Mesodermal cell (in vitro differentiated cells): Measurements from ENCODE around the gene MEMO1.
"Not testable (repeated sequence)": the region's sequence is repeated elsewhere in the genome, so short reads cannot be mapped to it uniquely, and the experiment has no call there.

Experiments used
- H3K27ac ChIP-seq: 2 replicates; pipeline ENCODE4 v1.7.0; 2013; ENCODE audit warnings: mild to moderate bottlenecking, low read depth, low read length, moderate library complexity; ENCODE audit not compliant: severe bottlenecking
- H3K36me3 ChIP-seq: 2 replicates; pipeline ENCODE4 v1.7.1; 2013; ENCODE audit warnings: mild to moderate bottlenecking, low read length, moderate library complexity; ENCODE audit not compliant: control insufficient read depth, insufficient read depth
- H3K4me1 ChIP-seq: one replicate; pipeline ENCODE4 v1.7.1; 2013; ENCODE audit warnings: mild to moderate bottlenecking, low read length; ENCODE audit not compliant: insufficient read depth, control insufficient read depth, poor library complexity, severe bottlenecking
- H3K4me3 ChIP-seq: 2 replicates; pipeline ENCODE4 v1.7.0; 2013; ENCODE audit warnings: low read length, control low read depth, mild to moderate bottlenecking; ENCODE audit not compliant: insufficient read depth, poor library complexity, severe bottlenecking; ENCODE audit errors: extremely low read depth
- H3K9me3 ChIP-seq: 2 replicates; pipeline ENCODE4 v1.7.1; 2013; ENCODE audit warnings: mild to moderate bottlenecking, low read length, moderate library complexity; ENCODE audit not compliant: control insufficient read depth
- WGBS, 2 experiments: methylation state at CpG; one replicate each; pipeline ENCODE4 v1.1.5; 2013; ENCODE audit warnings: missing lambda C conversion rate in 2 of 2; ENCODE audit not compliant: insufficient coverage in 2 of 2; 5-methylcytosine and 5-hydroxymethylcytosine counted together

Gene MEMO1

DNA sequence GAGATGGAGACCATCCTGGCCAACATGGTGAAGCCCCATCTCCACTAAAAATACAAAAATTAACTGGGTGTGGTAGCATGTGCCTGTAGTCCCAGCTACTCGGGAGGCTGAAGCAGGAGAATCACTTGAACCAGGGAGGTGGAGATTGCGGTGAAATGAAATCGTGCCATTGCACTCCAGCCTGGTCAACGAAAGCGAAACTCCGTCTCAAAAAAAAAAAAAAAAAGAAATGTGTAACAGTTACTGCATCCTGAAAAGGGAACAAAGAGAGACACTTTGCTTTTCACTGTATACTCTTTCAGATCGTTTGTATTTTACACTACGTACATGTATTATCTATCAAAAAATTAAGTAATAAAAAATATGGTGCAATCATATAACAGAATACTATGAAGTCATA lies 53.9 kb downstream of the MEMO1 start:
- not testable (repeated sequence) for H3K9me3 ChIP-seq, H3K4me1 ChIP-seq, H3K27ac ChIP-seq, H3K36me3 ChIP-seq, H3K4me3 ChIP-seq
- WGBS, 2 experiments = 83 to 93% methylated on average over 3 to 4 of the region's 8 CpGs

DNA sequence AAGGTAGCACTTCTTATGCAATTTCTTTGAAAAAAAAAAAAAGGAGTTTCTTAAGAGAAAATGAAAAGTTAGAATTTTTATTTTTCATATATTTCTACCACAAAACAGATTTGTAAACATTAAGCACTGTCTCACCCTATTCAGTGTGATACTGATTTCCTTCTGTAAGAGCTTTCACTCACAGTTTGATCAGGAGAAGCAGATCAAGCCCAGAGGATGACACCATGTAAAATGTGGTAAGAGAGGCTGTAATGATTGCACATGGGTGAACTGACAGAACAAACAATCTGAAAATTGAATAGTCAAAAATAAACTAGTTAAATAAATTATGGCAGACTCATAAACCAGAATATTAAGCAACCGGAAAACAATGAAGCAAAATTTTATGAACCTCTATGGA lies 54.5 kb downstream of the MEMO1 start:
- Histone ChIP-seq H3K27ac (no peak overlapping the region), H3K4me3 (no peak overlapping the region), H3K4me1 (no peaks in the 10 kb centered on the region), H3K36me3 (no peaks in the 10 kb centered on the region), H3K9me3 (no peaks in the 10 kb centered on the region)
- WGBS, 2 experiments = no CpG with 5 or more reads among the region's 1 CpG

DNA sequence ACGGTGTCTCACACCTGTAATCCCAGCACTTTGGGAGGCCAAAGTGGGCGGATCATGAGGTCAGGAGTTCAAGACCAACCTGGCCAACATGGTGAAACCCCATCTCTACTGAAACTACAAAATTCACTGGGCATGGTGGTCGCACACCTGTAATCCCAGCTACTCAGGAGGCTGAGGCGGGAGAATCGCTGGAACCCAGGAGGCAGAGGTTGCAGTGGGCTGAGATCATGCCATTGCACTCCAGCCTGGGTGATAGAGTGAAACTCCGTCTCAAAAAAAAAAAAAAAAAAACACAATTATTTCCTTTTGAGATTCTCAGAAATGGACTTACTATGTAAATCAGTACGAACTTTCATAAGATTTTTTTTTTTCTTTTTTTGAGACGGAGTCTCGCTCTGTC lies 57.7 kb downstream of the MEMO1 start:
- H3K4me3 ChIP-seq, H3K9me3 ChIP-seq, H3K36me3 ChIP-seq, H3K4me1 ChIP-seq, H3K27ac ChIP-seq: not testable (repeated sequence)
- WGBS, 2 experiments = 96 to 98% methylated on average over 6 of the region's 9 CpGs

DNA sequence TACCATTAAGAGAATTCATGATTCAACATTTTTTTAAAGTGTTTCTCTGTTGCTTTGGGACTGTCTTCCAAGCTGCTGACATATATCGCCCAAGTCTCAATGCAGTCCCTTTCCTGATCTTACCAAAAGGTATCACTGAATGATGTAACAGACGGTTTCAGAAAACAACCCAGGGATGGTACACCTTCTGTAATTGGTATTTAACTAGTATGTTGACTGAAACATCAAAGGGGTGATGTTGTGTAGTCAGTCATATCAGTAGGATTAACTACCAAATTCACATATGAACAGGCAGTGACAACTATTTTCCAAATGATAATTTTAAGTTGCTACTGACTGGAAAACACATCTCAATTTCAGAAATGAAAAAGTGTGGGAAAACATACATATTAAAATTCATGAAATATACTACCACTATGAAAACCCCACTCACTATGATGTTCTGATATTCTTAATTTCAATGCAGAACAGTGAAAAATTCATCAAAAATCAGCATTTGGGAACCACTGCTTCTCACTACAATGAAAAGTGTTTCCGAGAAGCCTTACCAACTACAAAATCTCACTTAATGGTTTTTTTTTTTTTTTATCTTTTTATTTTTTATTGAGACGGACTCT lies 59.8 kb downstream of the MEMO1 start:
- H3K9me3 ChIP-seq = no peaks in the 10 kb centered on the region
- no peaks in the 10 kb centered on the region for H3K36me3 ChIP-seq
- H3K27ac ChIP-seq = no peak overlapping the region
- no peaks in the 10 kb centered on the region for H3K4me1 ChIP-seq
- 100% methylated on average over 1 of the region's 4 CpGs; no CpG with 5 or more reads in 1 of the 2 experiments for WGBS, 2 experiments
- no peak overlapping the region for H3K4me3 ChIP-seq

DNA sequence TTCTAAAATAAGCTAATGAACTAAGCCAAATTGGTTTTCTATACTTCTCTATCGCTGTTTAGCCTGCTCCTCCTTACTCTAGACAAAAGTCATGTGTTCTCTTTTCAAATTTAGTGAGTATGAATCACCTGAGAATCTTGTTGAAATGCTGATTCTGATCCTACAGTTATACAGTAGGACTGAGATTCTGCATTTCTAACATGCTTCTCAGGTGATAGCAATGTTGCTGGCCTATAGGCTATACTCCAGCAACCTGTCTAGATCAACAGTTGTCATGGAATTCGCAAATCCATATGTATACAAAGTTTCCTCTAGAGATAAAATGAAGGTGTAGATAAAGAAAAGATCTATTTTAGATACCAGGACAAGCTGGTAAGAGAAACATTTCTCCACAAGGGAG lies 62.9 kb downstream of the MEMO1 start:
- Histone ChIP-seq H3K4me3 (no peak overlapping the region), H3K27ac (no peak overlapping the region), H3K9me3 (no peaks in the 10 kb centered on the region), H3K4me1 (no peaks in the 10 kb centered on the region), H3K36me3 (peaks cover 7% of the 10 kb centered on the region)
- WGBS, 2 experiments = no CpG with 5 or more reads among the region's 2 CpGs

DNA sequence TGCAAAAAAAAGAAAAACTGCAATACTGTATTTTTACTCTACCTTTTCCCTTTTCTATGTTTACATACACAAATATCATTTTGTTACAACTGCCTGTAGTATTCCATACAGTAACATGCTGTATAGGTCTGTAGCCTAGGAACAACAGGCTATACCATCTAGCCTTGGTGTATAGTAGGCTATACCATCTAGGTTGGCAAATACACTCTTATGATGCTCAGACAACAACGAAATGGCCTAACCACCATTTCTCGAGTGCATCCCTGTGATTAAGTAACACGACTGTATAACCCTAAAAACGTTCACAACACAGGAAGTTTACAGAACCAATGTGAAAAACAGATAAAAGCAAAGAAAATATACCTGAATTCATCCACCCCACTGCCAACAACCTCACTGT lies 64.0 kb downstream of the MEMO1 start:
- H3K4me3 ChIP-seq = no peak overlapping the region
- no peak overlapping the region for H3K27ac ChIP-seq
- WGBS, 2 experiments = 77 to 100% methylated on average over 3 to 4 of the region's 4 CpGs
- no peaks in the 10 kb centered on the region for H3K4me1 ChIP-seq
- peaks cover 14% of the 10 kb centered on the region for H3K36me3 ChIP-seq
- H3K9me3 ChIP-seq = no peaks in the 10 kb centered on the region

DNA sequence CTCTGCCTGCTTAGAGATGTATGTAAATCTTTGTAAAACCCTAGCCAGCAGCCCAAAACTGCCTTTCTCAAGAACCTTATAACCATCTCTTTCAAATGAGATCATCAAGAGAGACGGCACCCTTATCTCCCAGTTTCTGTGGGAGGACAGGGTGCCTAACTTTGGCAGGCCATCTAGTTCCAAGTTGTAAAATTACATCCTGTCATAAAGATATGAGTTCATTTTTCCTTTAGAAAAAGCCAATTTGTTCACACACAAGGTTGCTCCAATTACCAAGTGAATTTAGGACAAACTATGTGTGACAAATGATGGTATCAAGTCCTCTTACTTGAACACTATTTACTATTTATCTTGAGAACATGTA lies 65.3 kb downstream of the MEMO1 start:
- 60% methylated on average over 1 of the region's 1 CpG; no CpG with 5 or more reads in 1 of the 2 experiments for WGBS, 2 experiments
- Histone ChIP-seq H3K36me3 (peaks cover 20% of the 10 kb centered on the region), H3K4me3 (no peak overlapping the region), H3K4me1 (no peaks in the 10 kb centered on the region), H3K27ac (no peak overlapping the region), H3K9me3 (no peaks in the 10 kb centered on the region)

DNA sequence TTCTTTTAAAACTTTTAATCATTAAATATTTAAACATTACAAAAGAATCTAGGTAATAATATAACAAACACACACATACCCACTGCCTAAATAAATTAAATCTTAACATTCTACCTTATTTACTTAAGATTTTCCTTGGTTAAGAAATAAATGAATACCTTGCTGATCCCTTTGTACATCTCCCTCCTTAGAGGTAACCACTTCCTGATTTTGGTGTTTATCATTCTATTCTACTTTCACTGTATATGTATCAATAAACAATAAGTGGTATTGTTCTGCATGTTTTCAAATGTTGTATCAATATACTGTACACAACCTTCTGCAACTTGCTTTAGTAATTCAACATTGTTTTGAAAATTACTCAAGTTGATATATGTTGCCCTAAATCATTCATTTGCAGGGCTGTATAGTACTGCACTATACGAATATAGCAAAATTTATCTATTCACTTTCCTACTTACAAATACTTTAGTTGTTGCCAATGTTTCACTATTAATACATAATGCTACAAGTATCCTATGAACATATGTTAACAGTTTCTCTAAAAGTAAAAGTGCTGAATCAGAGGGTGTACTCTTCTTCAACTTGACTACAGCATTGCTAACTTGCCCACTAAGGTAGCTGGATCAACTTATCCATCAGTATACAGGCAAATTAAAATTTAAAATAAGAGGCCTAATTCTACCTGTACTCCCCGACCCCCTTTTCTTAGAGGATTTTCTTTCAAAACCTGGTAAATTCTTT lies 65.8 kb downstream of the MEMO1 start:
- Histone ChIP-seq H3K4me1 (no peaks in the 10 kb centered on the region), H3K4me3 (no peak overlapping the region), H3K27ac (no peak overlapping the region), H3K9me3 (no peaks in the 10 kb centered on the region), H3K36me3 (peaks cover 22% of the 10 kb centered on the region)
- WGBS, 2 experiments = no CpG with 5 or more reads among the region's 2 CpGs

DNA sequence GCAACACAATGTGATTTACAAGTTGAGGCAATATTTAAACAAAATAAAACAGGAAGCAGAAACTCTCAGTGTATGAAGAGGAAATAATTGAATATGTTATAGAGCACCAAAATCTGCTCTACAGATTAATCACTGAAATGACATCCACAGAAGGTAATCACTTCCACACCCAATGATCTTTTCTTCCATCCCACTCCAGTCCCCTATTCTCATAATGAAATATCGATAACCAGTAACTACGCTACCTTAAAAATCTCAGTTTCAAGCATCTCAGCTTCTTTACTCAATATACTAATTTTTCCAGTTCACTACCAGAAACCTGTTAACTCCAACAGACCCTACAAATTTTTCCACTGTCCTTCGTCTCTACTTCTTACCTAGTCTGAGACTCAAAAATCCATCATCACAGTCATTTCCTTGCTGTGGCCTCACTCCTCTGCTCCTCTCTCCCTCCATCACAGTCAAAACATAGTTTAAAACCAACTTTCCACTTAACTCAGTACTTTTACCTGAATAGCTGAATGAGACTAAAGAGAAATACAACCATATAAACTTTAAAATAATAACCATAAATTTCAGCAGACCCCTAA lies 67.1 kb downstream of the MEMO1 start:
- peaks cover 22% of the 10 kb centered on the region for H3K36me3 ChIP-seq
- no peak overlapping the region for H3K4me3 ChIP-seq
- WGBS, 2 experiments = 96 to 97% methylated on average over 3 of the region's 3 CpGs
- H3K27ac ChIP-seq = no peak overlapping the region
- H3K9me3 ChIP-seq = no peaks in the 10 kb centered on the region
- H3K4me1 ChIP-seq = no peaks in the 10 kb centered on the region

DNA sequence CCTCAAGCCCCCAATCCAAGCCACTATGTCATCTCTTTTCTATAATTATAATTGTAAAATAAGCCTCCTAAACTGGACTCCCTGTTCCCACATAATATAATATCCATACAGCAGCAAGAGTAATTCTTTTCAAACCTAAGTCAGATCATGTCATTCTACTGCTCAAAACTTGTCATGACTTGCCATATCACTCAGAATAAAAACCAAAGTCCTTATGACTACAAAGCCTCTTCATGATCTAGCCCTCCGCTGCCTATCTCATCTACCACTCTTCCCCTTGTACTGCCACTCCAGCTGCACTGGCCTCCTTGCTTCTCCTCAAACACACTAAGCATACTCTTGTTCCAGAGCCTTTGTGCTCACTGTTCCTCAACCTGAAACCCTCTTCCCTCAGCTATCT lies 69.9 kb downstream of the MEMO1 start:
- WGBS, 2 experiments = 95 to 100% methylated on average over 1 of the region's 1 CpG
- Histone ChIP-seq H3K36me3 (peaks cover 22% of the 10 kb centered on the region), H3K4me1 (no peaks in the 10 kb centered on the region), H3K4me3 (no peak overlapping the region), H3K27ac (no peak overlapping the region), H3K9me3 (no peaks in the 10 kb centered on the region)

DNA sequence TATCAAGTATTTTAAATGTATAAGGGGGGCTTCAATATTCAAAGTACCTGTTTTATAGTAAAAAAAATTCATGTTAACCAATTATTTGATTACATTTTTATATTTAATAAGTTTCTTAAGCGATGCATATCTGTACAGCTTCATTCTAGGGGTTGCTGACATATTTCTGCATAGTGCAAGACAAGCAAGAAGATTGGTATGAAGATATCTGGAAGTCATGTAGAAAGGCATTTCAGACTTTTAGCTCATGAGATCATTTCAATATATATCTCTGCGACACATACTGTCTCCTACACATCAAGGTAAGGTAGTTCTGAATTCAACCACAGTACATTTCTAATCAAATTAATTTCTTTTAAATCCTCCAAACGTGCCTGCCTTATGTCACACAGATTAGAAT lies 73.1 kb downstream of the MEMO1 start:
- peaks cover 14% of the 10 kb centered on the region for H3K36me3 ChIP-seq
- H3K4me3 ChIP-seq = no peak overlapping the region
- no peak overlapping the region for H3K27ac ChIP-seq
- WGBS, 2 experiments = 100% methylated on average over 1 of the region's 3 CpGs
- no peaks in the 10 kb centered on the region for H3K4me1 ChIP-seq
- no peaks in the 10 kb centered on the region for H3K9me3 ChIP-seq
